Trophoblast cell (in vitro differentiated cells and primary cell): Measurements from ENCODE around the gene NR1D2.
"Not testable (repeated sequence)": the region's sequence is repeated elsewhere in the genome, so short reads cannot be mapped to it uniquely, and the experiment has no call there.

Source experiments
- DNase-seq, 2 donors: peaks; one replicate each; pipeline ENCODE4 v3.0.0-alpha.2; 2016
- H2AFZ ChIP-seq: 2 replicates; pipeline ENCODE4 v1.6.1; 2013; ENCODE audit warnings: low read length, moderate library complexity, mild to moderate bottlenecking; ENCODE audit not compliant: insufficient read depth, poor library complexity
- H2AK5ac ChIP-seq: 2 replicates; pipeline ENCODE4 v1.6.1; 2013; ENCODE audit warnings: mild to moderate bottlenecking, low read length
- H2BK120ac ChIP-seq: 2 replicates; pipeline ENCODE4 v1.6.1; 2013; ENCODE audit warnings: low read length, mild to moderate bottlenecking, moderate library complexity; ENCODE audit not compliant: insufficient read depth, poor library complexity
- H2BK12ac ChIP-seq: 2 replicates; pipeline ENCODE4 v1.6.1; 2013; ENCODE audit warnings: mild to moderate bottlenecking, low read length, moderate library complexity
- H2BK5ac ChIP-seq: 2 replicates; pipeline ENCODE4 v1.6.1; 2013; ENCODE audit warnings: low read length, low read depth, moderate library complexity, mild to moderate bottlenecking; ENCODE audit not compliant: poor library complexity
- H3K14ac ChIP-seq: 2 replicates; pipeline ENCODE4 v1.6.1; 2013; ENCODE audit warnings: mild to moderate bottlenecking, low read length
- H3K18ac ChIP-seq: 2 replicates; pipeline ENCODE4 v1.6.1; 2013; ENCODE audit warnings: mild to moderate bottlenecking, low read length
- H3K23ac ChIP-seq: 2 replicates; pipeline ENCODE4 v1.6.1; 2013; ENCODE audit warnings: low read length
- H3K27ac ChIP-seq: 2 replicates; pipeline ENCODE4 v1.5.1; 2013; ENCODE audit warnings: low read depth, mild to moderate bottlenecking, inconsistent platforms, low read length, moderate library complexity
- H3K27me3 ChIP-seq: 2 replicates; pipeline ENCODE4 v1.6.1; 2013; ENCODE audit warnings: inconsistent platforms, mild to moderate bottlenecking, low read length, moderate library complexity; ENCODE audit not compliant: insufficient read depth
- H3K36me3 ChIP-seq, 2 experiments: 1 replicate in 1 of 2; 2 replicates in 1 of 2; pipeline ENCODE4 v1.6.1; 2013; ENCODE audit warnings: low read length in 2 of 2, mild to moderate bottlenecking in 2 of 2, moderate library complexity in 1 of 2; ENCODE audit not compliant: insufficient read depth in 2 of 2, control insufficient read depth in 1 of 2
- H3K4ac ChIP-seq: 2 replicates; pipeline ENCODE4 v1.6.1; 2013; ENCODE audit warnings: low read depth, mild to moderate bottlenecking, low read length, moderate library complexity
- H3K4me1 ChIP-seq, 2 experiments: 1 replicate in 1 of 2; 2 replicates in 1 of 2; pipeline ENCODE4 v1.6.1; 2013; ENCODE audit warnings: low read length in 2 of 2, mild to moderate bottlenecking in 2 of 2, moderate library complexity in 1 of 2; ENCODE audit not compliant: insufficient read depth in 2 of 2, control insufficient read depth in 1 of 2
- H3K4me2 ChIP-seq: 2 replicates; pipeline ENCODE4 v1.6.1; 2013; ENCODE audit warnings: inconsistent platforms, mild to moderate bottlenecking, low read length, moderate library complexity
- H3K4me3 ChIP-seq: 2 replicates; pipeline ENCODE4 v1.5.1; 2013; ENCODE audit warnings: mild to moderate bottlenecking, low read depth, low read length, inconsistent platforms
- H3K79me1 ChIP-seq: one replicate; pipeline ENCODE4 v1.6.1; 2013; ENCODE audit warnings: low read length
- H3K79me2 ChIP-seq: 2 replicates; pipeline ENCODE4 v1.6.1; 2013; ENCODE audit warnings: low read length, mild to moderate bottlenecking; ENCODE audit not compliant: control insufficient read depth, insufficient read depth, poor library complexity
- H3K9ac ChIP-seq: 2 replicates; pipeline ENCODE4 v1.6.1; 2013; ENCODE audit warnings: mild to moderate bottlenecking, low read length
- H3K9me3 ChIP-seq: 2 replicates; pipeline ENCODE4 v1.6.1; 2013; ENCODE audit warnings: low read depth, mild to moderate bottlenecking, control low read depth, inconsistent platforms, low read length; ENCODE audit not compliant: insufficient read depth
- H4K12ac ChIP-seq: 2 replicates; pipeline ENCODE4 v1.6.1; 2013; ENCODE audit warnings: low read depth, mild to moderate bottlenecking, low read length, moderate library complexity
- H4K8ac ChIP-seq: 2 replicates; pipeline ENCODE4 v1.6.1; 2013; ENCODE audit warnings: low read depth, mild to moderate bottlenecking, low read length, moderate library complexity
- H4K91ac ChIP-seq: one replicate; pipeline ENCODE4 v1.6.1; 2013; ENCODE audit warnings: low read depth, mild to moderate bottlenecking, low read length, moderate library complexity
- WGBS: extraction: QIAGEN DNeasy Blood & Tissue Kit; methylation state at CpG from one replicate; pipeline ENCODE4 v1.1.7; 2013; ENCODE audit warnings: missing lambda C conversion rate; ENCODE audit not compliant: insufficient read length, insufficient coverage; ENCODE audit errors: extremely low coverage; 5-methylcytosine and 5-hydroxymethylcytosine counted together

Gene NR1D2

GRCh38 chr3:23915537-23916108, 29.5 kb upstream of the NR1D2 start:
- Histone ChIP-seq H3K4me3 (no peak overlapping the region), H4K8ac (no peak overlapping the region), H2BK5ac (no peak overlapping the region), H4K91ac (no peak overlapping the region), H3K79me1 (peaks cover 14% of the 10 kb centered on the region), H3K27me3 (peaks cover 2% of the 10 kb centered on the region), H2AK5ac (no peak overlapping the region), H3K79me2 (peaks cover 17% of the 10 kb centered on the region), H4K12ac (no peak overlapping the region), H2BK12ac (no peak overlapping the region), H3K4me1 (peaks cover 0 to 6% of the 10 kb centered on the region in 2 experiments), H3K9me3 (no peaks in the 10 kb centered on the region), H2AFZ (no peak overlapping the region), H3K27ac (no peak overlapping the region), H3K23ac (peak overlapping the region; percentile 40), H2BK120ac (no peak overlapping the region), H3K14ac (no peak overlapping the region), H3K9ac (peak overlapping the region; percentile 33), H3K4me2 (peak overlapping the region; percentile 32), H3K4ac (peak overlapping the region; percentile 27), H3K36me3 (peaks cover 4 to 17% of the 10 kb centered on the region in 2 experiments), H3K18ac (no peak overlapping the region)
- peak; percentile 21 to 46 for DNase-seq
- 100% methylated on average over 1 of the region's 7 CpGs for WGBS

- Histone ChIP-seq H4K91ac (peak overlapping the region; percentile 64), H3K9ac (peak overlapping the region; percentile 93), H4K8ac (peak overlapping the region; percentile 76), H3K23ac (no peak overlapping the region), H3K79me1 (peaks cover 14% of the 10 kb centered on the region), H3K9me3 (no peaks in the 10 kb centered on the region), H3K4me2 (peak overlapping the region; percentile 80), H3K79me2 (peaks cover 17% of the 10 kb centered on the region), H3K14ac (peak overlapping the region; percentile 16), H3K27ac (peak overlapping the region; percentile 31), H3K4me3 (peak overlapping the region; percentile 87), H3K4ac (peak overlapping the region; percentile 1), H3K18ac (peak overlapping the region; percentile 9), H2AFZ (peak overlapping the region; percentile 48), H2BK5ac (peak overlapping the region; percentile 4), H4K12ac (peak overlapping the region; percentile 4), H3K4me1 (peaks cover 0 to 6% of the 10 kb centered on the region in 2 experiments), H3K27me3 (peaks cover 2% of the 10 kb centered on the region), H2BK12ac (no peak overlapping the region), H2AK5ac (no peak overlapping the region), H2BK120ac (peak overlapping the region; percentile 1), H3K36me3 (peaks cover 4 to 17% of the 10 kb centered on the region in 2 experiments)
- WGBS = no CpG with 5 or more reads among the region's 48 CpGs
- DNase-seq = peak; percentile 51 to 82
Observed at GRCh38 chr3:23916152-23916885, 28.8 kb upstream of the NR1D2 start.

- peak; percentile 97 for DNase-seq
- no CpG with 5 or more reads among the region's 64 CpGs for WGBS
- H3K23ac ChIP-seq = no peak within 1 kb of the TSS
Observed at GRCh38 chr3:23916886-23917678, 28.0 kb upstream of the NR1D2 start, which contains the start of the genes NKIRAS1 and RPL15. TSS of gene NKIRAS1 (minus strand) at chr3:23916990. CDS start at chr3:23910904, 6,086 bp downstream. TSS of gene RPL15 (plus strand) at chr3:23917132. CDS start at chr3:23917860, 728 bp downstream.

GRCh38 chr3:23917679-23918303, 27.3 kb upstream of the NR1D2 start:
- H2BK12ac ChIP-seq, H3K9me3 ChIP-seq, H3K4me1 ChIP-seq, H3K23ac ChIP-seq, H3K27me3 ChIP-seq, DNase-seq: not testable (repeated sequence)
- Histone ChIP-seq H3K18ac (peak overlapping the region; percentile 70), H3K4me2 (peak overlapping the region; percentile 84), H3K79me1 (peaks cover 14% of the 10 kb centered on the region), H3K4me3 (peak overlapping the region; percentile 97), H4K91ac (peak overlapping the region; percentile 65), H4K8ac (peak overlapping the region; percentile 84), H3K79me2 (peaks cover 17% of the 10 kb centered on the region), H3K4ac (peak overlapping the region; percentile 97), H2BK5ac (peak overlapping the region; percentile 34), H3K14ac (peak overlapping the region; percentile 93), H2AK5ac (peak overlapping the region; percentile 55), H4K12ac (peak overlapping the region; percentile 48), H3K9ac (peak overlapping the region; percentile 98), H3K36me3 (peaks cover 4 to 17% of the 10 kb centered on the region in 2 experiments), H2BK120ac (peak overlapping the region; percentile 9), H2AFZ (peak overlapping the region; percentile 13), H3K27ac (peak overlapping the region; percentile 25)
- WGBS = no CpG with 5 or more reads among the region's 21 CpGs

More at GRCh38 chr3:23916886-23917678, 28.0 kb upstream of the NR1D2 start, which contains the start of the genes NKIRAS1 and RPL15:
- Histone ChIP-seq H2BK12ac (no peak within 1 kb of the TSS), H2AK5ac (peak within 1 kb of the TSS; percentile 55), H3K27me3 (peaks cover 2% of the 10 kb centered on the region), H3K36me3 (peaks cover 4 to 17% of the 10 kb centered on the region in 2 experiments), H3K9me3 (no peaks in the 10 kb centered on the region), H4K8ac (peak within 1 kb of the TSS; percentile 84), H3K4ac (peak within 1 kb of the TSS; percentile 97), H3K4me3 (peak within 1 kb of the TSS; percentile 97), H3K14ac (peak within 1 kb of the TSS; percentile 93), H2BK5ac (peak within 1 kb of the TSS; percentile 34), H2BK120ac (peak within 1 kb of the TSS; percentile 9), H3K79me2 (peaks cover 17% of the 10 kb centered on the region), H2AFZ (peak within 1 kb of the TSS; percentile 48), H3K9ac (peak within 1 kb of the TSS; percentile 98), H3K27ac (peak within 1 kb of the TSS; percentile 31), H3K4me2 (peak within 1 kb of the TSS; percentile 84), H3K4me1 (peaks cover 0 to 6% of the 10 kb centered on the region in 2 experiments), H4K12ac (peak within 1 kb of the TSS; percentile 48), H3K18ac (peak within 1 kb of the TSS; percentile 70), H4K91ac (peak within 1 kb of the TSS; percentile 65), H3K79me1 (peaks cover 14% of the 10 kb centered on the region)
